OCI-LY1 (cell line): ENCODE measurements around the gene MBIP.

ENCODE experiments used
- EZH2 ChIP-seq: fragments of 200-600 bp; sonication (generic), shearing (Covaris generic); IDR thresholded peaks from 2 replicates; pipeline ENCODE4 v1.8.0; 2017; ENCODE audit warnings: borderline replicate concordance, mixed run types, mild to moderate bottlenecking, antibody characterized with exemption, low read length, moderate library complexity, mixed read lengths
- TF ChIP-seq, protein P1 (sequence below): fragments of 200-600 bp; sonication (generic), shearing (Covaris generic); IDR thresholded peaks from 2 replicates; pipeline ENCODE4 v1.5.1; 2017; ENCODE audit warnings: mild to moderate bottlenecking, antibody characterized with exemption, low read length, moderate library complexity, mixed read lengths

DNA sequence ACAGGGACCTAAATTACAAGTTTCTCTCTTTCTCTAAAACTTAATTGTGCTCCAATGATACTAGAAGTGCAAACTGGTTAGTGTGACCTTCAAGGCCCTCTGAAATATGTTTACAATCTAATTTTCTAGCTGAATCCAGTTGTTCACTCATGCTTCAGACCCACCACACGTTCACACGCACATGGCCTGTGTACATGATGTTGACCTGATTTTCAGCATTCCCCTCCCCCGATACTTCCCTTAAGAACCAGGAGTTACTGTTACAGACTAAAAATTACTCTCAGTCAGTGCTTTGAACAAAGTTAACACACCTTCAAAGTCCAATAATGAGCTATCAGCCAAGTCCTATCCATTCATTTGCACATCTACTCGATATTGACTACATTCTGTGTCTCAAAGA lies 16.5 kb downstream of the MBIP start:
- TF ChIP-seq, protein P1, sequence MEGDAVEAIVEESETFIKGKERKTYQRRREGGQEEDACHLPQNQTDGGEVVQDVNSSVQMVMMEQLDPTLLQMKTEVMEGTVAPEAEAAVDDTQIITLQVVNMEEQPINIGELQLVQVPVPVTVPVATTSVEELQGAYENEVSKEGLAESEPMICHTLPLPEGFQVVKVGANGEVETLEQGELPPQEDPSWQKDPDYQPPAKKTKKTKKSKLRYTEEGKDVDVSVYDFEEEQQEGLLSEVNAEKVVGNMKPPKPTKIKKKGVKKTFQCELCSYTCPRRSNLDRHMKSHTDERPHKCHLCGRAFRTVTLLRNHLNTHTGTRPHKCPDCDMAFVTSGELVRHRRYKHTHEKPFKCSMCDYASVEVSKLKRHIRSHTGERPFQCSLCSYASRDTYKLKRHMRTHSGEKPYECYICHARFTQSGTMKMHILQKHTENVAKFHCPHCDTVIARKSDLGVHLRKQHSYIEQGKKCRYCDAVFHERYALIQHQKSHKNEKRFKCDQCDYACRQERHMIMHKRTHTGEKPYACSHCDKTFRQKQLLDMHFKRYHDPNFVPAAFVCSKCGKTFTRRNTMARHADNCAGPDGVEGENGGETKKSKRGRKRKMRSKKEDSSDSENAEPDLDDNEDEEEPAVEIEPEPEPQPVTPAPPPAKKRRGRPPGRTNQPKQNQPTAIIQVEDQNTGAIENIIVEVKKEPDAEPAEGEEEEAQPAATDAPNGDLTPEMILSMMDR = no peak
- TF ChIP-seq EZH2 = no peak
